ENCODE measurements around the gene GJC1.

GJC1 gene

DNA sequence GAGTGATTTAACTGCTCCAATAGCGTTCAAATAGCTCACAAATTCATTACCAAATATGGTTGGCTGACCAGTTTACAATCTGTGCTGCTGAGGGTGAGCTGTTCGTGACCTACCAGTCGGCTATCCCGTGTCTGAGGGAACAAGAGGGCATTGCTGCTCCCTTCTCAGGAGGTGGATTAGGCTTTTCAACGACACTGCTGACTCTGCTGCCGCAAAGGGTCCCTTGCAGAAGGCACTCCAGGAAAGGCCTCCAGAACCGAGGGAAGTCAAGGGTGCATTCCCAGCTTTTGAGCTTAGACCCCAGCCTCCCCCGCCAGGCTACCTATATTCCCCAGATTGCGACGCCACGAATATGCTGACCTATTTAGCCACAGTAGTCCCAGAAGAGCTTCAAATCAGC is 32.3 kb downstream of the GJC1 start:
- DNase-seq, result peak; percentile 97

DNA sequence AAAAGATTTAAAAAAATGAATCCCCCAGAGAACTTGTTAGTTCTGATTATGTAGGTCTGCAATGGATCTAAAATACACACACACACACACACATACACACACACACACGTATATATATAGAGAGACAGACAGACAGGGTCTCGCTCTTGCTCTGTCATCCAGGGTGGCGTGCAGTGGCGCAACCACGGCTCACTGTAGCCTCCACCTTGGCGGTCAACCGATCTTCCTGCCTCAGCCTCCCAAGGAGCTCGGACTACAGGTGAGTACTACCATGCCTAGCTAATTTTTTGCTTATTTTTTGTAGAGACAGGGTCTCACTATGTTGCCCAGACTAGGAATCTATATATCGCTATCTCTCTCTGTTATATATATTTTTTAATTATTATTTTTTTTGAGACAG is 33.4 kb downstream of the GJC1 start:
- no peak for DNase-seq

DNA sequence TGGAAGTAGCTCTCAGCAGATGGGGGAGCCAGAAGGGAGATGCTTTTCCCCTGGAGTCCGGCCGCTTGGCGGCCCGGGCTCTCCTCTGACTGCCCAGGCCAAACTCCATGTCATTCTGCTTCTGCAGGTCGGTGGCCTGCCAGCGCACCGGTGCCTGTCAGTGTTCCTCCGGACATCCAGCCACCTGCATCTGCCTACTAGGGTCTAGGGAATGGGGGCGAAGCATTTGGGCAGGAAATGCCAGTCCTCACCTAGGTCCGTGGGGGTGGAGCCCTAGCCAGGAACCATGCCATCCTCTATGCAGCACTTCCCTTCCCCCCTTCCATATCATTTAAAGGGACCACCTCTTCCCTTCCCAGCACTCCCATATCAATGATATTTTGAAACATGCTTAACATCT is 34.2 kb downstream of the GJC1 start:
- DNase-seq, result peak; percentile 26

DNA sequence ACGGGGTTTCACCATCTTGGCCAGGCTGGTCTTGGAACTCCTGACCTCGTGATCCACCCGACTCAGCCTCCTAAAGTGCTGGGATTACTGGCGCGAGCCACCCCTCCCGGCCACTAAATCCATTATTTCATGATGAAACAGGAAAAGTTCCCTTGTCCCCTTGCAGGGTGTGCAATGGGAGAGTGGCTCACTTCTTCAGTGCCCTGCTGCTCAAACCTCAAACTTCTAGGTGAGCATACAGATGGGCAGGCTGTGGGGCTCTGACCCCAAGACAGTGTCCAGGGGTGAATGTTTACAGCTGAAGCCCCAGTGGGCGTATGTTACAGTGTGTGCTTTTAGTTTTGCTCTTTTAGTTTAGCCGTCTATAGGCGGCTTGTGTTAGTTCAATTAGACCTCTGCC is 34.7 kb downstream of the GJC1 start:
- no peak for DNase-seq

DNA sequence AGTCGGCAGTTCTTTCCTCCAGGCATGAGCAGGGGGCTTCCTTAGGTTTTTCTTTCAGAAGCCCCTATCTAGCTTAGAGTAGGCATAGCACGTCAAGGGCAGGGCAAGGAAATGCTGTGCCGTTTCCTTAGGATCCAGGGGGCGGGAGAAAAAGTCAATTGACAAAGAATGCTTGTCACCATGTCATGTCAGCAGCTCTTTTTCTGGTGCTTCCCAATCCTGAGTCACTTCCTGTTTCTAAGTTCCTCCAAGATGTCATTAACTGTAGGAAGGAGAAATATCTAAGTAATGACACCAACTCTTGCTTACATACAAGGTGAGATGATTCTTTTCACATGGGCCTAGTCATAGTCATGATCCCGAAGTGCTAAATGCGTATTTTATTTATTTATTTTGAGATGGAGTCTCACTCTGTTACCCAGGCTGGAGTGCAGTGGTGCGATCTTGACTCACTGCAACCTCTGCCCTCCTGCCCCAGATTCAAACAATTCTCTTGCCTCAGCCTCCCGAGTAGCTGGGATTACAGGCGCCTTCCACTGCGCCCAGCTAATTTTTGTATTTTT is 35.2 kb downstream of the GJC1 start:
- peak; percentile 99 for DNase-seq

DNA sequence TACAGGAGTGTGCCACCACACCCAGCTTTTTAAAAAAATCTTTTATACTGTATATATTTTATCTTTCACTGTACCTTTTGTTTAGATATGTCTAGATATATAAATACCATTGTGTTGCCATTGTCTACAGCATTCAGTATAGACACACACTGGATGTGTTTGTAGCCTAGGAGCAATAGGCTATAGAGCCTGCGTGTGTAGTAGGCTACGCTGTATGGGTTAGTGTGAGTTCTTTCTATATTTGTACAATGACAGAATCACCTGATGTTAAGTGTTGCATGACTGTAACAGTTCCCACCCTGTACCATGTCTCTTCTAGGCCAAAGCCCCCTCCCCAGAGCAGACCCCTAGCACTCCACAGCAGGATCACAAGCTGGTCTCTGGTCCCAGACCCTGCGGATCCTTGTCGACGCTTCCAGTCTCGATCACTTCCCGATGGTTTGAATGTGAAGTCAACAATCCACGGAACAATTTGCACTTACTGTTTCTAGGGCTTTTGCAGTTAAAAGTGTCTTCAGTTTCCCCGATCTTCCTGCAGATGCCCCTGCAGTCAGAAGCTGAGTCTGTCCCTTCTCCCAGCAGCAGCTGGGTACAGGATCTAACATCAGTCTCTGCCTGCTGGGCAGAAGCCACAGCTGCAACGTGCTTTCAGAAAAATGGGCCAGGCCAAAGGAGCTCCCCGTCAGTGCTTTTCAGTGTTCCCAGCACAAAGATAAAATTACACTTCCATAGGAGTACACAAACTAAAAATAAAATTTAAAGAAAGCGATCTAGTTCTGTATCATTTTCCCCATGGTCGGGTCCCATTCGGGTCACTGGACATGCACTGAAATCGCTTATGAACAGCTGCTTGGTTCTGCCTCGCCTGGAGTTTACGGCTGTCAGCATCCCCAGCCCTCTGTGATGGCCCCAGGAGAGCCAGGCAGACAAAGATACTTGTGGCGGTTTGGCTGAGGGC is 35.9 kb downstream of the GJC1 start:
- no peak for DNase-seq

DNA sequence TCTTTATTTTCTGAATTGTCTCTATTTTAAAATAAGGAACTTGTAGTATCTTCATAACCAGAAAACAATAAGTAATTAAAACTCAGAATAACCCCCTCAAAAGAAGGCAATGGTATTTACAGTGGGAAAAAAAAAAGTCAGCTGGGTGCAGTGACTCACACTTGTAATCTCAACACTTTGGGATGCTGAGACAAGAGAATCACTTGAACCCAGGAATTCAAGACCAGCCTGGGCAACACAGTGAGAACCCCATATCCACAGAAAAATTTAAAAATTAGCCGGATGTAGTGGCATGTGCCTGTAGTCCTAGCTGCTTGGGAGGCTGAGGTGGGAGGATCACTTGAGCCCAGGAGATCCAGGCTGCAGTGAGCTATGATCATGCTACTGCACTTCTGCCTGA is 37.8 kb downstream of the GJC1 start:
- DNase-seq, result peak; percentile 69

DNA sequence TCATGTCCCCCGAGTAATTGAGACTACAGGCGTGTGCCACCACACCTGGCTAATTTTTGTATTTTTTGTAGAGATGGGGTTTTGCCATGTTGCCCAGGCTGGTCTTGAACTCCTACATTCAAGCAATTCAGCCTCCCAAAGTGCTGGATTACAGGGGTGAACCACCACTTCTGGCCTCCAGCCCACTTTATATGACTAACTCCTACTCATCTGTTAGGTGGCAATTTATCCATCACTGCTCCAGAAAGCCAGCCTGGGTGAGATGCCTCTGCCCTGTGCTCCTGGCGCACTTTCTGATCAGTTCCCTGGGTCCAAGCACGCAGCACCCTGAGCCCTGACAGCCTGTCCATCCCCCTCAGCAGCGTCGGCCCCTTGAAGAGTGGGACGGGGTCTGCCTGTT is 41.9 kb downstream of the GJC1 start:
- DNase-seq, result no peak

DNA sequence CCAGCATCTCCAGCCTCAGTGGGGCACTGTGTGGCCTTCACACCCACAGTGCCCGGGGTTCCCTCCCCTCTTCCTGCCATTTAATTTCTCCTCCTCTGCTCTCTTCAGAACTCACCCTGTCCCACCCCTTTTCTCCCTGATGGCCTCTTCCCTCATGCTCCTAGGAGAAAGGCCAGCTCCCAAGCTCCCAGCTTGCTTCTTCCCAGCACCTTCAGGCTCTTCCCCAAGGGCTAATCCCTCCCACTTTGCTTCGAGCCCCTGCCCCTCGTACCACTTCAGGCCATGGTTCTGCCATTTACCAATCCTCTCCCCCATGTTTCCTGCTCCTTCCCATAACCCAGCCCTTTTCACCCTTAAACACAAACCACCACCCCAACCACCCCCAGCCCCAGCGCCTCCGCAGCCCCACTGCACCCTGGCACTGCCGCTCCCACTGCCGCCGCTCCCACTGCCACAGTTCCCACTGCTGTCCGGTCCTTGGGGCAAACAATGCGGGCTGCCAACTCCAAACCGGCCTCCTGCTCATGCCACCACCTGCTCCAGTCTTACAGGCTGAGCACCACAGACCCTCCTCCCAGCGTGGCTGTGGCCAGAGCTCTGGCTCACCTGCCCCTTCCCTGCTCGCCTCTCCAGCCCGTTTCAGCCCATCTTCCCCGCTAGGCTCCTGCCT is 42.7 kb downstream of the GJC1 start:
- DNase-seq, result no peak

DNA sequence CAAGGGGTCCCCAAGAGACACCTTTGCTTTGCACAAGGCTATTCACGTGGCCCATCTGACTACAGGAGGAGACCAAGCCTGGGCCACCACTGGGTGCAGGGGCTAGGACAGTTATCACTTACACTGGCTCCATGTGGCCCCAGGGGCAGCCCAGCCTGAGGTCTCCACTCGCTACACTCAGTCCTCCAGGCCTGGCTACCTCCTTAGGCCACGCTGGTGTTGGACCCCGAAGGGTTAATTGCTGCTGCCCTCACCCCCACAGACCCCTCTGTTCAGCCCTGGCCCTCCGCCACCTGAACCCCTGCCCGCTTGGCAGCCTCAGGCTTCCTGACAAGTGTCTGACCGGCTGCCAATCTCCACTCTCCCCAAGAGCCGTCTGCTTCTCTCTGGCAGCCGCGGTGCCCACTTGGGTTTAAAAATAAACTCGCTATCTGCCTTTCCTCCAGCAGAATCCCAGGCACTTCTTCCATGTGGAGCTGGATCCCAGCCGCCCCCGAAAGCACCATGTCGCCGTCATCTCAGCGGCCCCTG is 43.5 kb downstream of the GJC1 start:
- no peak for DNase-seq

DNA sequence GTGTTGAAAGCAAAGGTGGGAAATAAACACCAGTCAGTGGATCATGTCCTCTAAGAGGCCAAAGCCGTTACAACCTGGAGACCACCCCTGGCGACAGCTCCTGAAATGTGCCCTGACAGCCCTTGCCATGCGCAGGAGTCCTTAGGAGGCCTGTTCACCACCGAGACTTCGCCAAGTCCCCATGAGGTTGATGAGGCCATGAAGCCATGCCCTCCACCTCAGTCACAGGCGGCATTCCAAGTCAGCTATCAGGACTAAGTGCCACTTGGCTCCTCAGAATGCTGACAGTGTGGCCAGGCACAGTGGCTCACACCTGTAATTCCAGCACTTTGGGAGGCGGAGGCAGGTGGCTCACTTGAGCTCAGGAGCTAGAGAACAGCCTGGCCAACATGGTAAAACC is 44.2 kb downstream of the GJC1 start:
- DNase-seq, result no peak

DNA sequence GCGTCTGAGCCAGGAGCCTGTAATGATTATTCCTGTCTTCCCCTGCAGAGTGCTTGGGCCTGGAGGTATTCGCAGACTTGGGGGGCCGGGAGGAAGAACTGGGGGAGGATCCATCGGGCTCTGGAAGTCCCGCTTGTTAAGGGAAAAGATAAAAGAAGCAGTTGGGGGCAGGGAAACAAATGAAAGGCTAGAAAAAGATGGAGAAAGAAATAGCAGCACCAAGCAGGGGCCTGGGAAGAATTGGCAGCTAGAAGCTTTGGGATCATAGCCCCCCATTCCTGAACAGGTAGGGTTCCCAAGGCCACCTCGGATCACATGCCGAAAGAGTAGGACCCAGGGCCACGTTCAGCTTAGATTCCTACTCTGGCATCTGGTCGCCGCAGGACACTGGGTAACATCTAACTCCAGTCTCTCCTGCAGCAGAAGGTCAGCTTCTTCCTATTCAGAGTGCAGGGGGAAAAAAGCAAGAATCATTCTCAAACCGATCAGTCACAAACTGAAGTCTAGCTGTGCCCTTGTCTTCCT is 47.7 kb downstream of the GJC1 start:
- no peak for DNase-seq

DNA sequence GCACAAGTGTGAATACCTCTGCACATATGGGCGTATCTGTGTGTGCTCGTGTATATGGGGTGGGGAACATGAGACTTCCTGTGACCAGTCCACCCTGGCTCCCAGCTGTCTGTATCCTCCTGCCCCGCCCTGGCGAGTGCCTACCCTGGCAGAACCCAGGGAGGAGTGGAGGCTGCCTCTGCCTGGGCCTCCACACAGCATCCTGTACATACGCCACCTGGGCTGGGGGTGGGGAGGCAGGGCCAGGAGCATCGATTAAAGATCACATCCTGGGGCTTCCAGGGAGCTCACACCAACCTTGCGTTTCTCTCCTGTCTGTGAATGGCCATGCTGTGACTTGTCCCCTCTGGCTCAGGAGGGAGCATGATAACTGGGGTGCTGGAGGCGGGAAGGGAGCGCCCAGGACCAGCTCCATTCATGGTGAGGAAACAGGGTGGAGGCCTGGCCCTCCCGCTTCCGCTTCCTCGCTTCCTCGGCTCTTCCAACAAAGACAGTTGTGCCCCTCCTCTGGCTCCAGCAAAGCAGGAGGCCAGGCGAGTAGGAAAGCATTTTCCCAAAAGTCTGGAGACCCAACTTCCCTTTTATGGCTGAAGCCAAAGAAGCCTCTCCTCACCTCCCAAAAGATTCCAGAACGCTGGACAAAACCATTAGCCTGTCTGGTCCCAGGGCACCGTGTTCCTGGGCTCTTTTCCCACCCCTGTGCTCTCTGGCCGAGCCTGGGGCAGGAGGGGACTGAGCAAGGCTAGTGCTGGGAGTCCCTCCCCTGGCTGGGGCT is 48.3 kb downstream of the GJC1 start:
- no peak for DNase-seq

DNA sequence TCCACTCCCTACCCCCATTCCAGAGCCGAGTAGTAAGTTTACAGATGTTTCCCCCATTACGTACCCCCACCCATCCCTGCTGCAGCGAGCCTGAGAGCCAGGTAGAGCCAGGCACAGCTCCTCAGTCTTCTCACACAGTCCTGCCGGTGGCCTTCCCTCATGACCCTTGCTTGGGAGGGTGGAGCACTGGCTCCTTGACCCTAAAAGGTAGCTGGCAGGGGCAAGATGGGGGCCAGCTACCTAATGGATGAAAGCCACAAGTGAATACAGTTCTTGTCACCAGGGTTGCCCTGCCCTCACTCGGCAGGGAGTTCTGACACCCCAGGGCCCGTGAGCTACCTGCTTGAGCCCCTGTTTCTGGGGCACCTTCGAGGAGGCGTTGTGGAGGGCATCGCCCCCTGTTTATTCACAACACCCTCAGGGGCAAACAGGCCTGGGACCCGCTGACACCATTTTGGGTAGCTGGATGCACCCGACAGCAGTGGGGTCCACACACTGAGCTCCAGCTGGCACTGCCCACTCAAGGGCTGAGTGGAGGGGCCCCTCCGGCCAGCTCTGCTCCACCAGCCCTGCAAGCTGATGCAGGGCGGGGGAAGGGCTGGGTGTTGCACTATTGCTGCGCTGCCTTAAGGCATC is 49.1 kb downstream of the GJC1 start:
- no peak for DNase-seq

DNA sequence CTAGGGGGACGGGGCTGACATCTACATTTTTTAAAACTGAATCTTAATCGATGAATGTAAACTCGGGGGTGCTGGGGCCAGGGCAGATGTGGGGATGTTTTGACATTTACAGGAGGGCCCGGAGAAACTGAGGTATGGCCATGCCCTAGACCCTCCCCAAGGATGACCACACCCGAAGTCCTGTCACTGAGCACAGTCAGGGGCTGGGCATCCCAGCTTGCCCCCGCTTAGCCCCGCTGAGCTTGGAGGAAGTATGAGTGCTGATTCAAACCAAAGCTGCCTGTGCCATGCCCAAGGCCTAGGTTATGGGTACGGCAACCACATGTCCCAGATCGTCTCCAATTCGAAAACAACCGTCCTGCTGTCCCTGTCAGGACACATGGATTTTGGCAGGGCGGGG is 49.9 kb downstream of the GJC1 start:
- DNase-seq, result no peak

DNA sequence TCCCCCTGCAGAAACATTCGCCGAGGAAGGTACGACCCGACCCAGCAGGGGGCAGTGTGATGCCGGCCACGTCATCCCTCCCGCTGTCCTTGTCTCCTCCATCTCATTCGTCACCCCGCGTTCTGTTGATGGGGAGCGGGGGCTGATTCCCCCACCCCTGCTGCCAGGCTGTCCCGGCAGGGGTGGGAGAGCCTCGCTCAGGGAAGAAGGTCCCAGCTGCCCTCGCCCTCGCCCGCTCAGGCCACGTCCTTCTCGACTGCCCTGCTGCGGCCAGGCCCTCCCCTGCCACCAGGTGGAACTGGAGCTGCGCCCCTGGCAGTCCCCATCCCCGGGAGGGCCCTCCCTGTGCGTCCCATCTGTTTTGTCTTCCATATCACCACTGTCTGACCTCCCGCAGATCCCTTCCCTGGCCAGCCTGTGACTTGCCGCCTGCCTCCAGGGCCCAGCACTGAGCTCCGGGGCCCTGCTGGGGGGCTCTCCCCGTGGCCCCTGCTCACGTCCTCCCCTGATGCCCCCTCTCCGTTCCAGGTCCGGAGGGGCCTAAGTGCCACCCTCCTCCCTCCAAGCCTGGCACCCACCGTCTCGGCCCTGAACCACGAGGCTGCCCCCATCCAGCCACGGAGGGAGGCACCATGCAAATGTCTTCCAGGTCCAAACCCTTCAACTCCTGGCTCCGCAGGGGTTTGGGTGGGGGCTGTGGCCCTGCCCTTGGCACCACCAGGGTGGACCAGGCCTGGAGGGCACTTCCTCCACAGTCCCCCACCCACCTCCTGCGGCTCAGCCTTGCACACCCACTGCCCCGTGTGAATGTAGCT is 50.7 kb downstream of the GJC1 start:
- peak; percentile 65 for DNase-seq

DNA sequence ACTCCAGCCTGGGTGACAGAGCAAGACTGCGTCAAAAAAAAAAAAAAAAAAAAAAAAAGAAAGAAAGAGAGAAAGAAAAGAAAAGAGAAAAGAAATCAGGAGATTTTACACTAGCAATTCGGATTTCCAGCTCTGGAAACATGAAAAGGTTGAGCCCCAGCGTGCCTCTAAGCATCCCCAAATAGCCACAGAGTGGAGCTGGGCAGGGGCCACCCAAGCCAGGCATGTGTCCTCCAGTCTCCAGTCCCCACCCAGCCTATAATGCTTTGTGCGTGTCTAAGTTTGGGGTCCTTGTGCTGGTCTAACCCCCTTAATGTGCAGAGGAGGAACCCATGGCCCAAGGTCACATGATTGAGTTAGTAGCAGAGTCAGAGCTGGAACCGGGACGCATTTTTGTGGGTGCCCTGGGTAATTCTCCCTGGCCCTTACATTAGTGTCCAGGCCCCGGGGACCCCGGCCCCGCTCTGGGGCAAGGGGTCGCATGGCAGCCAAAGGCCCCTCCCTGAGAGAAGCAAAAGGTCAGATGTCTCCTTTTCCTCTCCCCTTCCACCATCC is 51.4 kb downstream of the GJC1 start:
- no peak for DNase-seq

DNA sequence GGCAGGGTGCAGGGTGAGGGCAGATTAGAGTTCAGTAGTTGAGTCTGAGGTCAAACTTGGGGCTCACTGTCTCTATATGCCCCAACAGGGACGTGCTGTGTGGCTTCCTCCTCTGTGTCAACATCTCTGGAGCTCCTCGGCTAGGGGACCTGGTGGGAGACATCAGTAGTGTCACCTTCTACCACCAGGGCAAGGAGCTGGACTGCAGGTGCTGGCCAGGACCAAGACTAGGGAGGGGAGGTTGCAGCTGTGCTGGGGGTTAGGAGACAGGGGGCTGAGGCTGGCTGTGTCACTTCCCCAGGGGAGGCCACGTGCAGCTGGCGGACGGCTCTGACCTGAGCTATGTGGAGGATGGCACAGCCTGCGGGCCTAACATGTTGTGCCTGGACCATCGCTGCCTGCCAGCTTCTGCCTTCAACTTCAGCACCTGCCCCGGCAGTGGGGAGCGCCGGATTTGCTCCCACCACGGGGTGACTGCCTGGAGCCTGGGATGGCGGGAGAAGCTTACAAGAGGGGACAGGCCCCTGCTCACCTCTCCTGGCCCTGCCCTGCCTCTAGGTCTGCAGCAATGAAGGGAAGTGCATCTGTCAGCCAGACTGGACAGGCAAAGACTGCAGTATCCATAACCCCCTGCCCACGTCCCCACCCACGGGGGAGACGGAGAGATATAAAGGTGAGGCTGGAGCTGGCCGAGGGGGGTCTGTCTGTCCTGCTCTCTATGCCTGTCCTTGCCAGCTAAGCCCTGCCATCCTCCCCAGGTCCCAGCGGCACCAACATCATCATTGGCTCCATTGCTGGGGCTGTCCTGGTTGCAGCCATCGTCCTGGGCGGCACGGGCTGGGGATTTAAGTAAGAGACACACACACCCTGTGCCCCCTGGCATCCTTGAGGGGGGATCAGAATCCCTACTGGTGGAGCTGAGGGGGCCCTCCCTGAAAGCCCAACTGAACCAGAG is 52.4 kb downstream of the GJC1 start:
- DNase-seq, result no peak

DNA sequence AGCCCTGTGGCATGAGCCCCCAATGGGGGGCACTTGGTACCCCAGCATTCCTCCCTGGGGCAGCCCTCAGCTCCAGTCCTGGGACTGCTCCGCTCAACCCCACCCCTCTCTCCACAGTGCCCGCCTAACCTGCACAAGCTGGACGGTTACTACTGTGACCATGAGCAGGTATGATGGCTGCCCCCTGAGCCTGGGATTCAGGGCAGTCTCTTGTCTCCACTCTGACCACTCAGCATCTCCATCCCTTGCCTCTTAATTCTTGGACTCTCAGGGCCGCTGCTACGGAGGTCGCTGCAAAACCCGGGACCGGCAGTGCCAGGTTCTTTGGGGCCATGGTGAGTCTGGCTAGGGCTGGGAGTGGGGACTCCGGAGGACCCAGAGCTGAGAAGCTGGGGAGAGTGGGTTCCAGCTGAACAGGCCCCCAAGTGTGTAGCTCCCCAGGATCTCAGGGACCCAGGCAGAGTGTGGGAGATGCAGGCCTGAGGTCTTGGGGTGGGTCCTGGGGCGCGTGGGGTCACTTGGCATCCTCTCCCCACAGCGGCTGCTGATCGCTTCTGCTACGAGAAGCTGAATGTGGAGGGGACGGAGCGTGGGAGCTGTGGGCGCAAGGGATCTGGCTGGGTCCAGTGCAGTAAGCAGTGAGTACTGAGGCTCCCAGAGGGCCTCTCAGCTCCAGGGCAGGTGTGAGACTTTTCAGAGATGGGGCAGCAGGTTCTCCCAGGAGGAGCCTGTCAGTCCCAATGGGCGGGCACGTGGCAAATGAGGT is 53.3 kb downstream of the GJC1 start:
- no peak for DNase-seq

Measured in HCEC 1CT (cell line).